Endometrium (tissue), 2 donors: ENCODE data around the gene NTS.

Experiments used
- FAIRE-seq: peaks from 2 replicates; lab custom pipeline; 2012; peaks lifted over from hg19 to GRCh38; lab: Jason Lieb, UNC
- donor health status: control.
- donor health status: control.

The NTS gene

DNA sequence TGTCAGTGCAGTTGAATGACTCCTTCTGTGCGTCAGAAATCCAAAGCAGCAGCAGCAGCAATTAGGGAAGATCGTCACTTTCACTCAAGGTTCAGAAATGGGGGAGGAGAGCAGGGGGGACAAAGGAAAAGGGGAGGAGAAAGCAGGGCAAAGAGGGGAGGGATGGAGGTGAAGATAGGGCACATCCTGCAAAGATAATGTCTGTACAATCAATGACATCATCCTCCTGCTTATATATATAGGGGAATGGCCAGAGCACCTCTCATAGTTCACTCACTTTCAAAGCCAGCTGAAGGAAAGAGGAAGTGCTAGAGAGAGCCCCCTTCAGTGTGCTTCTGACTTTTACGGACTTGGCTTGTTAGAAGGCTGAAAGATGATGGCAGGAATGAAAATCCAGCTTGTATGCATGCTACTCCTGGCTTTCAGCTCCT, at the start of gene NTS:
NTS (plus strand) TSS at position 265 of the 431 bp plus-strand sequence; CDS start at position 374, 109 bp downstream.
- FAIRE-seq: no peak

DNA sequence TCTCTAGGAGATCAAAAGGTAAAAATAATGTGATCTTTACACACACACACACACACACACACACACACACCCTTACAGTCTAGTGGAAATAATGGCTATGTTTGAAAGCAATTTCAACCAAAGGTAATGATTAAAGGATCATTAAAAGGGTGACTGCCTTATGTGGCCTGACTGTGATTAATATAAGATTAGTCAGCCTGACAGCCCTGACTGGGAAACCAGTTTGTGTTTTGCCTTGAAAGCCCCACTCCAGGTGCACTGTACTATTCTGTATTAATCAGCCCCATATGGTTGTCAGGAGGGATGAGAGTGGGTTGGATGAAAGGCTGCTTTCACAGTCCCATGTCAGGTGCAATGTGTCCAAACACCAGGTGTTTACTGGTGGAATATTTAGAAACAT, 48.3 kb upstream of the NTS start:
- FAIRE-seq: no peak

GRCh38 chr12:85828576-85828975, 45.5 kb upstream of the NTS start:
- no peak for FAIRE-seq

DNA sequence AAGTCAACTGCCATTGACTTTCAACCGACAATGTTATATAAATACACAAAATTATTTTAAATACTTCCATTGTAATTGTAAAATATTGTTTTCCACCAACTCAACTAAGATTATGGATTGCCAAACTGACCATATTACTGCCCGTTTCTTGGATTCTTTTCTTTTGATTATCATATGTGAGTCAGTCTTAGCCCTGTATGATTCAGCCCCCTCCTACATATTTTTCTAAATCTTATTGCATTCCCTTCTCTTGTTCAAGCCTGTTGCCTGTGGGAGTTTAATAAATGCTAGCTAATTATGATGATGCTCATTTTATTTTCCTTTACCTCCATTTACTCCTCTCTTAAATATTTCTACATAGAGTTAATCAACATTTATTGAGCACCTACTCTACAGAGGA, 44.7 kb upstream of the NTS start:
- no peak for FAIRE-seq

GRCh38 chr12:85831327-85831990, 42.6 kb upstream of the NTS start:
- FAIRE-seq: no peak

DNA sequence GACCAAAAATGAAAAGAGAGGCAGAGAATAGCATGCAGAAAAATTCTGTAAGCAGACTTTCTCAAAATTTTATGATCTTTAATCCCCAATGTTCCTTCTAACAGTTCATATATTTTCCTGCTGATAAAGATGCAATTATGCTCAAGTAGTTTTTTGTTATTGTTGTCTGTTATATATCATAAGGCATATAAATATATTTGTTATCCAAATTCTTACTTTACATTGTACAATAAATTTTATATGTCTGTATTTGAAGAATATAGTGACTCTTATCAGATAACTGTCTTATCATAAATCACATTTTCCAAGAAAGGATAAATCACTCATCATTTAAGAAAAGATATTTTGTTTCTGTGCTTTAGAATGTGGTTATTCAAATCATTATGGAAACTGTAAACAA, 40.5 kb upstream of the NTS start:
- FAIRE-seq: no peak

DNA sequence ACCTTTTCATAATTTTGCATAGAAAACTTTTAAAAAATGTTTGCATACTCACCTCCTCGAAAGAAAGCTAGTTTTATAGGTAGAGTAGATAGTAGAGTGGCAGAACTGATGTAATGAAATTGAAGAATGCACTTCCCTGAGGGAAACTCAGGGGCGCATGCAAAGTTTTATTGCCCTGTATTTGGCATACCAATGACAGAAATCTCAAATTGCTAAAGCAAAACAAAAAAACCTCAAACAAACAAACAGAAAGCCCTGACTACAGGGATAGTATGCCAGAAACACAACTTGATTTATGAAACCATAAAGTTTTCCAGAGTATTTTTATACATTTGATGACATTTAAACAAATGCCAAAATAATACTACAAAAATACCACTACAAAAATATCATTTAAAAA, 39.7 kb upstream of the NTS start:
- FAIRE-seq: peak; percentile 15

GRCh38 chr12:85835426-85836196, 38.5 kb upstream of the NTS start:
- FAIRE-seq: no peak

GRCh38 chr12:85836197-85837090, 37.7 kb upstream of the NTS start, which contains the start of gene RASSF9:
RASSF9 (minus strand) TSS chr12:85836409; CDS start chr12:85836201, 208 bp downstream.
- FAIRE-seq: peak; percentile 51

DNA sequence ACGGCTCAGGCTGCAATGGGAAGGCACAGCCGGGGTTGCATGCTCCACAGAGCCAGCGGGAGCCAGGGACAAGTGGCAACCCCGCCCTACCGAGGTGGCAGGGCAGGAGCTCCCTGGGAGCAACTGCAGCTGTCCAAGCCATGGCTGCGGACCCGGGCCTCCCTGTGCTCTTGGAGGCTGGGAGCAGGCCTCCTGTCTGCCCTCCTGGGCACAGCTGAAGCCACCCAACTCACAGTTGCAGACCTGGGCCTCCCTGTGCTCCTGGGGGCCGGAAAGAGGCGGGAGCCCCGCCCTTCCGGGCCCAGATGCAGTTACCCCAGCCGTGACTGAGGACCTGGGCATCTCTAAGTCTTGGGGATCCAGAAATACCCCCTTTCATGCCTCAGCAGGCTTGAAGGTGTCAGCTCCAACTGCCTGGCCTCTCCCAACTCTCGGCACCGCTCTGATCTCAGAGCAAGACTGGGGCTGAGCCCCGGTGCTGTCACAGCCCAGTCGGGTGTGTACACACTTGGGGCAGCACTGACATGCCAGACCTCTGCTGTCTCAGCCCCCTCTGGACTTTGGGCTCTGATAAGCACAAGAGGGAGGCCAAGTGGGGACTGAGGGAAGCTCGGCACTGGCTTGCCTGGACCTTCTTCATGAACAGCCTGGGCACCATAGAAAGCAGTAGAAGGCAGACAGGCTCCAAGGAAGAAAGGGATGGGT, 30.3 kb upstream of the NTS start:
- no peak for FAIRE-seq

DNA sequence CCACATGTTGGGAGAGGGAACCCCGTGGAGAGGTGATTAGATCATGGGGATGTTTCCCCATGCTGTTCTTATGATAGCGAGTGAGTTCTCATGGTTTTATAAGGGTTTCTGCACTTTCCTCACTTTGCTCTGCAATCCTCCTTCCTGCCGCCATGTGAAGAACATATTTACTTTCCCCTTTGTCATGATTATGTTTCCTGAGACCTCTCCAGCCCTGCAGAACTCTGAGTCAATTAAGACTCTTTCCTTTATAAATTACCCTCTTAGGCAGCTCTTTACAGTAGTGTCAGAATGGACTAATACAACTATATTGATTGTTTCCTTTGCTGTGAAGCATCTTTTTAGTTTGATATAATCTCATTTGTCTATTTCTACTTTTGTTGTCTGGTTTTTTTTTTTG, 24.8 kb upstream of the NTS start:
- FAIRE-seq: no peak

DNA sequence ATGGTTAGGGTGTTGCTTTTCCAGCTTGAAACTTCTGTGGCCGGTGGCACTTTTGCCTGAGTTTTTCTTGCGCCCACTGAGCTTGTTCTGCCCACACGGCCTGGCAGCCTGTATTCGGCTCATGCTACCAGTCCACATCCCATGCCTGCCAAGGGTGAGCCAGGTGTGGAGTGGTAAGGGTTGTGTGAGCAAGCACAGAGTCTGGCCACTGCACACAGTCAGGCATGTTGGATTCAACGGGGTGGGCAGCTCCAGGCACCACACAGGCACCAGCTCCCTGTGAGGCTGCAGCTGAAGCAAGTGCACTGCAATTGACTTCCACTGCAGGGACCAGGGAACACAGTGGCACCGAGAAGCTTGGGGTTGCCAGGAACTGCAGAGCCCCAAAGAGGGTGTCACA, 18.8 kb upstream of the NTS start:
- FAIRE-seq: no peak

DNA sequence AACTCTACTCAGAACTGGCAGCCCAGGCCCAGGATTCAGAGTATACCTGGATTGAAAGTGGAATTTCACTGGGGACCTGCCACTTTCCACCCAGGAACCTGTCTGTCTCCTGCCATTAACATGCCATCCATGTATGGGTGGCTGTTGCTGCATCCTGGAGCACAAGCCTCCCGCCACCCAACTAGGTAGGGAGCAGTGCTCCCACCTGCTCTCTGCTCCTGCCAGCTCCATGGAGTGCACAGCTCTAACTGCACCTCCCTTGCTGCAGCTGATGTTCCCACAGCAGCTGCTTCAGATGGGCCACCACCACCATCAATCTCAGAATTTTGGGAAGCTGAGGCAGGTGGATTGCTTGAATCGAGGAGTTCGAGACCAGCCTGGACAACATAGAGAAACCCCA, 17.1 kb upstream of the NTS start:
- FAIRE-seq: no peak

- FAIRE-seq: no peak
Measured at GRCh38 chr12:85865890-85866289, 8.2 kb upstream of the NTS start.

DNA sequence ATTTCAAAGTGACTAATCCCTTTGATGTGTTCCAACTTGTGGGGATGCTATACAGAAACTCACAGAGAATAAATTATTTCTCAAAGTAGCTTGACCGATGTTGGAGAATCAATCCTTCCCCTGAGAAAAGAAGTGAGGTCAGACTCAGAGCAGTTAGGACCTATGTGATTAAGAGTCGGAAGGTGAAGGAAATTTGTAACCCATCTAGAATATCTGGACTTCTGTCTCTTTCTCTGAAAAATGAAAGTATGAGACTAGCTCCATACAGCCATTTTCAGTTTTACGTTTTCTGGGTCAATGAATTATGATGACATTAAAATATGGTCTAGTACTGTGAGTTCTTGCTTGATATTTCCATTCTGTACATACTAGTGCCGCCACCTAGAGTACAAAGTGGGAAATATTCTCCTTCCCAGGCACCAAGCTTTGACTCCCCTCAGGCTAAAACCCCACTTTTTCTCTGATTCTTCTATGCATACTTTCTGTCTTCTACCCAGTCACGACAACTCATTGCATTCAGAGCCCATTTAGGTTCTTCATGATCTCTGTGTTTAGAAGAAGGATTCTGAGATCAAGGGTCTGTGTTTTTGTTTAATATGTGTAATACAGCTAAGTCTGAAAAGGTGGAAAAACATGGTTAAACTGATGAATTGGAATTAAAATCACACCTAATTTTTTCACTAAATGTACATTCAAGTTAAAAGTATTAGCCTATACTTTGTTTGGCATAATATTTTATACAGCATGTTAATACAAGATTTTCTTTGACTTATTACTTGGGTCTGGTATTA, 6.9 kb upstream of the NTS start:
- peak; percentile 59 for FAIRE-seq

GRCh38 chr12:85872497-85873091, 1.5 kb upstream of the NTS start:
- peak; percentile 93 for FAIRE-seq

DNA sequence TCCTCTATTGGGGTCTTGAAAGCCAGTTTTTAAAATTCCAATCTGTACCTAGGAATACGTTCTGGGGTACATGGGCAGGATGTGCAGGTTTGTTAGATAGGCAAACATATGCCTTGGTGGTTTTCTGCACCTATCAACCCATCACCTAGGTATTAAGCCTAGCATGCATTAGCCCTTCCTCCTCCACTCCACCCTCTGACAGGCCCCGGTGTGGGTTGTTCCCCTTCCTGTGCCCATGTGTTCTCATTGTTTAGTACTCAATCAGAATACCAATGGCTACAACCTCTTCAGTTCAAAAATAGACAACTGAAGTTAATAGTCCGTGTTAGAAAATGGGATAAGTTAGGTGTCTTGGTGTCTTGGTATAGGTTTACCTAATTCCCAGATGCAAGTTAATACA, 3.4 kb downstream of the NTS start:
- FAIRE-seq: no peak

- FAIRE-seq: no peak
Measured at GRCh38 chr12:85883763-85884162, 9.7 kb downstream of the NTS start.

DNA sequence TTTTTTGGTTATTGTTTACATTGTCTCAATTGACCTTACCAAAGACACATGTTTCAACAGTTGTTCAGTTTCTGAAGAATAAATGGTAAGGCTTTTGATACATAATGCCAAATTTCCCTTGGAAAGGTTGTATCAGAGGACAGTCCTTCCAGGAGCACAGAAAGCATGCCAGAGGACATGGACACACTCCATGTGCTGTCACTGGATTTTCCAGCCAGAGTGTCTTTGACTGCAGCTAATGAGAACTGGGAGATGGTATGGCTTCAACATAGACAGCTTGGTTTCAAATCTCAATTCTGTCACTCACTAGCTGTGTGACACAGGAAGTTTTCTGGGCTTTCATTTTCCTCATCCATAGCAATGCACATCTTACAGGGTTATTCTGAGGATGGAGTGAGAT, 20.6 kb downstream of the NTS start:
- FAIRE-seq: no peak

- peak; percentile 88 for FAIRE-seq
Measured at GRCh38 chr12:85920324-85920947, 46.3 kb downstream of the NTS start.
